ENCODE results near the gene RNF175.

DNA sequence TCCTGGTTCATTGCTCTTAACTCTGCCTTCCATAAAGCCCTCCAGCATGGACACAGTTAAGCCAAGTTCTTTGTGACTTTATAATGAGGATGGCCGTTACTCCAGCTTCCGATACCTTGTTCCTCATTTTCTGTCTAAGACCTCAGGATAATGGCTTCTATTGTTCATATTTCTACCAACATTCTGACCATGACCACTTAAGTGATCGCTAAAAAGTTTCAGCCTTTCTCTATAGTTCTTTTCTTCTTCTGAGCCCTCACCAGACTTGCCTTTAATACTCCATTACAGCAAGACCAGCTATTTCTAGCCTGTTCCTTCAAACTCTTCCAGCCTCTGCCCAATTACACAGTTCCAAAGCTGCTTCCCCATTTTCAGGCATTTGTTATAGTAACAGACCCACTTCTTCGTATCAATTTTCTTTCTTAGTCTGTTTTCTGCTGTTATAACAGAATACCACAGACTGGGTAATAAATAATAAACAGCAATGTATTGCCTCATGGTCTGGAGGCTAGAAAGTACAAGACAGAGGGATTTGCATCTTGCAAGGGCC is 12.3 kb downstream of the RNF175 start:
- TF ChIP-seq, protein P1, sequence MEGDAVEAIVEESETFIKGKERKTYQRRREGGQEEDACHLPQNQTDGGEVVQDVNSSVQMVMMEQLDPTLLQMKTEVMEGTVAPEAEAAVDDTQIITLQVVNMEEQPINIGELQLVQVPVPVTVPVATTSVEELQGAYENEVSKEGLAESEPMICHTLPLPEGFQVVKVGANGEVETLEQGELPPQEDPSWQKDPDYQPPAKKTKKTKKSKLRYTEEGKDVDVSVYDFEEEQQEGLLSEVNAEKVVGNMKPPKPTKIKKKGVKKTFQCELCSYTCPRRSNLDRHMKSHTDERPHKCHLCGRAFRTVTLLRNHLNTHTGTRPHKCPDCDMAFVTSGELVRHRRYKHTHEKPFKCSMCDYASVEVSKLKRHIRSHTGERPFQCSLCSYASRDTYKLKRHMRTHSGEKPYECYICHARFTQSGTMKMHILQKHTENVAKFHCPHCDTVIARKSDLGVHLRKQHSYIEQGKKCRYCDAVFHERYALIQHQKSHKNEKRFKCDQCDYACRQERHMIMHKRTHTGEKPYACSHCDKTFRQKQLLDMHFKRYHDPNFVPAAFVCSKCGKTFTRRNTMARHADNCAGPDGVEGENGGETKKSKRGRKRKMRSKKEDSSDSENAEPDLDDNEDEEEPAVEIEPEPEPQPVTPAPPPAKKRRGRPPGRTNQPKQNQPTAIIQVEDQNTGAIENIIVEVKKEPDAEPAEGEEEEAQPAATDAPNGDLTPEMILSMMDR (IDR thresholded peaks at IDR 0.05): no peak
- TF ChIP-seq POLR2A (IDR thresholded peaks at IDR 0.05): no peak
- TF ChIP-seq POLR2AphosphoS5 (IDR thresholded peaks at IDR 0.05): no peak

Measured in transverse colon (tissue), 4 donors.